Common myeloid progenitor, CD34-positive (primary cell): Measurements from ENCODE around the gene RABGGTB.

Experiments
- CTCF ChIA-PET: fragments of 350-600 bp; sonication (Branson Sonifier 250); formaldehyde crosslinking; loops from one replicate; lab custom pipeline; 2021; ENCODE audit warnings: antibody characterized with exemption; lab: Charles Lee
- POLR2A ChIA-PET: fragments of 350-600 bp; sonication (Branson Sonifier 250); formaldehyde crosslinking; loops from one replicate; lab custom pipeline; 2021; ENCODE audit warnings: antibody characterized with exemption; lab: Charles Lee
- DNase-seq, 3 donors: peaks; one replicate each; pipeline versions ENCODE4 v3.0.0 to v3.0.0-alpha.2; 2013
- H3K27ac ChIP-seq, 2 experiments: 1 replicate in 1 of 2; 2 replicates in 1 of 2; pipeline ENCODE4 v1.7.0; 2013; ENCODE audit warnings: inconsistent platforms in 2 of 2, low read length in 2 of 2, mild to moderate bottlenecking in 2 of 2, low read depth in 1 of 2, moderate library complexity in 1 of 2; ENCODE audit not compliant: severe bottlenecking in 2 of 2, insufficient read depth in 1 of 2, poor library complexity in 1 of 2
- H3K27me3 ChIP-seq, 5 experiments: replicated peaks in 2 of 5; 1 replicate in 3 of 5; 2 replicates in 2 of 5; pipeline versions ENCODE4 v1.6.1 to v1.7.0; 2013; ENCODE audit warnings: low read length in 4 of 5, mild to moderate bottlenecking in 2 of 5, moderate library complexity in 2 of 5, inconsistent platforms in 1 of 5; ENCODE audit not compliant: insufficient read depth in 5 of 5, control insufficient read depth in 4 of 5
- H3K36me3 ChIP-seq, 4 experiments: 1 replicate in 2 of 4; 2 replicates in 2 of 4; pipeline versions ENCODE4 v1.6.1 to v1.7.0; 2013; ENCODE audit warnings: low read length in 3 of 4, control low read depth in 1 of 4, mild to moderate bottlenecking in 1 of 4; ENCODE audit not compliant: control insufficient read depth in 4 of 4, insufficient read depth in 4 of 4
- H3K4me1 ChIP-seq, 4 experiments: 1 replicate in 3 of 4; 2 replicates in 1 of 4; pipeline versions ENCODE4 v1.6.1 to v1.7.1; 2013; ENCODE audit warnings: low read length in 3 of 4, mild to moderate bottlenecking in 3 of 4, control low read depth in 1 of 4, inconsistent platforms in 1 of 4, moderate library complexity in 1 of 4; ENCODE audit not compliant: control insufficient read depth in 4 of 4, insufficient read depth in 4 of 4; ENCODE audit errors: control extremely low read depth in 1 of 4
- H3K4me3 ChIP-seq, 7 experiments: 1 replicate in 4 of 7; 2 replicates in 3 of 7; pipeline versions ENCODE4 v1.5.1 to v1.7.0; 2013; ENCODE audit warnings: mild to moderate bottlenecking in 7 of 7, low read length in 6 of 7, moderate library complexity in 6 of 7, inconsistent platforms in 2 of 7, low read depth in 2 of 7, control low read depth in 1 of 7; ENCODE audit not compliant: insufficient read depth in 4 of 7, control insufficient read depth in 1 of 7; ENCODE audit errors: extremely low read depth in 1 of 7
- H3K9me3 ChIP-seq, 5 experiments: 1 replicate in 4 of 5; 2 replicates in 1 of 5; pipeline versions ENCODE4 v1.6.1 to v1.7.1; 2013; ENCODE audit warnings: low read length in 4 of 5, mild to moderate bottlenecking in 2 of 5, inconsistent platforms in 1 of 5, low read depth in 1 of 5, moderate library complexity in 1 of 5; ENCODE audit not compliant: control insufficient read depth in 4 of 5, insufficient read depth in 2 of 5; ENCODE audit errors: control extremely low read depth in 1 of 5
- WGBS: methylation state at CpG from one replicate; pipeline ENCODE4 v1.1.5; 2013; ENCODE audit not compliant: insufficient coverage; 5-methylcytosine and 5-hydroxymethylcytosine counted together

Gene RABGGTB

GRCh38 chr1:75838079-75838478, 52.0 kb downstream of the RABGGTB start:
- POLR2A ChIA-PET, result no interaction called here
- Histone ChIP-seq H3K27me3 (no peaks in the 10 kb centered on the region), H3K36me3 (no peaks in the 10 kb centered on the region), H3K4me1 (peaks cover 0 to 11% (median 3%) of the 10 kb centered on the region in 4 experiments), H3K4me3 (no peak overlapping the region), H3K9me3 (peaks cover 0 to 2% (median 0%) of the 10 kb centered on the region in 5 experiments), H3K27ac (no peak overlapping the region)
- CTCF ChIA-PET, result no interaction called here
- 83% methylated on average over 2 of the region's 2 CpGs for WGBS
- peak in 2 of 3 donors; percentile 5 to 22 for DNase-seq

GRCh38 chr1:75841421-75841820, 55.4 kb downstream of the RABGGTB start:
- H3K36me3 ChIP-seq, result no peaks in the 10 kb centered on the region
- peaks cover 0 to 8% (median 2%) of the 10 kb centered on the region in 4 experiments for H3K4me1 ChIP-seq
- no peaks in the 10 kb centered on the region for H3K27me3 ChIP-seq
- H3K27ac ChIP-seq, result no peak overlapping the region
- no peak overlapping the region for H3K4me3 ChIP-seq
- no peaks in the 10 kb centered on the region for H3K9me3 ChIP-seq
- ChIA-PET CTCF (interaction anchor here (1.5 kb wide), 1 partner anchor 1302 kb away, joined by 3 read pairs; no protein-coding TSS in a partner anchor), POLR2A (no interaction called here)
- DNase-seq, result no peak
